Testis (tissue), 2 donors: ENCODE measurements around the gene SHOC2.

Experiments
- POLR2A ChIP-seq: fragments of 450-650 bp; IDR thresholded peaks from one replicate; pipeline ENCODE4 v1.6.1; 2017; ENCODE audit warnings: antibody characterized with exemption, mild to moderate bottlenecking, moderate library complexity
- TF ChIP-seq, protein P1 (sequence below), 3 experiments: fragments of 450-650 bp in 2 of 3; fragments of 200-600 bp in 1 of 3; sonication (generic) in 1 of 3; IDR thresholded peaks; one replicate each; pipeline ENCODE4 v1.5.1; 2016 to 2019; ENCODE audit warnings: antibody characterized with exemption in 3 of 3, mild to moderate bottlenecking in 2 of 3, moderate library complexity in 1 of 3

DNA sequence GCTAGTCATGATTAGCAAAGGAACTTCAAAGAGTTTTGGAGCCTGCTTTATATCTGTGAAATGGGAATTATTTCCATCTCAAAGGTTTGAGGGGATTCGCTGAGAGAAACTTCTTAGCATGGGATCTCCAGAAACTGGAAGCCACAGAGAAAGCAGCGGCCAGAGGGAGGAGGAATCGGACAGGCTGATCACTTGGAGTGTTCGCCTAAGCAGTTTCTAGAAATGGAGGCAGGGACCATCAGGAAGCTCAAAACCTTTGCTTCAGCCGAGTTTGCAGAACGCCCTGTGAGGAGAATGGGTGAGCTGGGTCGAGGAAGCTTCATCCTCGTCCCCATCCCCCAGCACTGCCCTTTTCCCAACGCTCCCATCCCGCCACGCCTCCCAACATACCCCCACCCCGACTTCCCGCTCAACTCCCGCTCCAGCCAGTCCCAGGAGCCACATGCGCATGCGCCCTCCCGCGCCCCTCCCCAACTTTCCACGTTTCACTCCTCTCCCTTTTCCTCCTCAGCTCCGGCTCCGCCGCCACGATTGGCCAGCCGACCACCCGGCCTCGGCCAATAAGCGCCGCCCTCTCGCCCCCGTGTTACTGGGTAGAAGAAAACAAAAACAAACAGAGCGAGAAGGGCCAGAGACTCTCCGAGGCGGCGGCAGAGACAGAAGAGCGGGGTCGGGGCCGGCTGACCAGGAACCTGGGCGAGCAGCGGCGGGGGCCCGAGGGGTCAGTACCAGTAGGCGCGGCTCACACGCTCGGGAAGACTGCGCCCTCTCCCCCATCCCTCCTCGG lies 47.9 kb upstream of the SHOC2 start, which contains the start of gene PDCD4:
- TF ChIP-seq POLR2A: peak; percentile 81
- TF ChIP-seq, protein P1, sequence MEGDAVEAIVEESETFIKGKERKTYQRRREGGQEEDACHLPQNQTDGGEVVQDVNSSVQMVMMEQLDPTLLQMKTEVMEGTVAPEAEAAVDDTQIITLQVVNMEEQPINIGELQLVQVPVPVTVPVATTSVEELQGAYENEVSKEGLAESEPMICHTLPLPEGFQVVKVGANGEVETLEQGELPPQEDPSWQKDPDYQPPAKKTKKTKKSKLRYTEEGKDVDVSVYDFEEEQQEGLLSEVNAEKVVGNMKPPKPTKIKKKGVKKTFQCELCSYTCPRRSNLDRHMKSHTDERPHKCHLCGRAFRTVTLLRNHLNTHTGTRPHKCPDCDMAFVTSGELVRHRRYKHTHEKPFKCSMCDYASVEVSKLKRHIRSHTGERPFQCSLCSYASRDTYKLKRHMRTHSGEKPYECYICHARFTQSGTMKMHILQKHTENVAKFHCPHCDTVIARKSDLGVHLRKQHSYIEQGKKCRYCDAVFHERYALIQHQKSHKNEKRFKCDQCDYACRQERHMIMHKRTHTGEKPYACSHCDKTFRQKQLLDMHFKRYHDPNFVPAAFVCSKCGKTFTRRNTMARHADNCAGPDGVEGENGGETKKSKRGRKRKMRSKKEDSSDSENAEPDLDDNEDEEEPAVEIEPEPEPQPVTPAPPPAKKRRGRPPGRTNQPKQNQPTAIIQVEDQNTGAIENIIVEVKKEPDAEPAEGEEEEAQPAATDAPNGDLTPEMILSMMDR (IDR thresholded peaks at IDR 0.05): no peak
